ENCODE measurements around the gene CDR2L. TPM values are rescaled to one million over a fixed set of nuclear protein-coding genes. Genes with fewer than 3 reads are reported as not detected.
A peak's percentile ranks its signal among the peaks of the same experiment; 100 is the strongest.

The CDR2L gene
- total RNA-seq, 1 experiment from 2014 or later: 31.0 TPM

DNA sequence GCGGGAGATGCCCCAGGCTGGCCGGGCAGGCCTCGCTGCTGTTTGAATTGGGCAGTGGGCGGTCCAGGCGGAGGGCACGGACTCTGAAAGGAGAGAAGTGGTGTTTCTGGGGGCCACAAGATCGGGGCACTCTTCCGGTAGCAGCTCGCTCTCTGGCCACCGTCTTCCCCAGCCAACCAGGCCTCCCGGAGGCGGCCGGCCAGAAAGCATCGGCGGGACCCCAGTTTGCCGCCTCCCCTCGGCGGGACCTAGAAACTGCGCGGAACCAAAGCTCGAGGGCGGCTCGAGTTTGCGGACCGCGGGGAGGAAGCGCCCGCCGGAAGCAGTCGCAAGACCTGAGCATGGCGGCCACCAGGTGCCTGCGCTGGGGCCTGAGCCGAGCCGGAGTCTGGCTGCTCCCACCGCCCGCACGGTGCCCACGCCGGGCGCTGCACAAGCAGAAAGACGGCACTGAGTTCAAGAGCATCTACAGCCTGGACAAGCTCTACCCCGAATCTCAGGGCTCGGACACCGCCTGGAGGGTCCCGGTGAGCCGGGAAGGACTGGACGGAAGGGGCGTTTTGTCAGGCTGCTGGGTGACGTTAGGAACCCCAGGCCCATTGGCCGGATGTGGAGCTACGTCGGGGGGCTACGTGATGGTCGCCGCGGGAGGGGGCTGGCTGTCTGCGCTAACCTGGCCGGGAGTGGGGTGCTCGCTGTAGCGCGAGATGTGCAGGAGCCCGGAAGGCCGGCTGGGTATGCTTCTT is 25.1 kb downstream of the CDR2L start, which contains the start of gene MRPL58 (continued):
- TF ChIP-seq CBFB (CRISPR knock-in tag; IDR thresholded peaks at IDR 0.05; ENCODE audit: low read depth) (peak; percentile 88; the same call in 1 of the 2 replicates), CREB1 (CRISPR knock-in tag; IDR thresholded peaks at IDR 0.05) (0 out of 2 replicates have a peak, but pooled peaks have one; percentile 54), CREM (CRISPR knock-in tag; IDR thresholded peaks at IDR 0.05) (peak; percentile 83; the same call in 1 of the 2 replicates)
- TF ChIP-seq, protein P1, sequence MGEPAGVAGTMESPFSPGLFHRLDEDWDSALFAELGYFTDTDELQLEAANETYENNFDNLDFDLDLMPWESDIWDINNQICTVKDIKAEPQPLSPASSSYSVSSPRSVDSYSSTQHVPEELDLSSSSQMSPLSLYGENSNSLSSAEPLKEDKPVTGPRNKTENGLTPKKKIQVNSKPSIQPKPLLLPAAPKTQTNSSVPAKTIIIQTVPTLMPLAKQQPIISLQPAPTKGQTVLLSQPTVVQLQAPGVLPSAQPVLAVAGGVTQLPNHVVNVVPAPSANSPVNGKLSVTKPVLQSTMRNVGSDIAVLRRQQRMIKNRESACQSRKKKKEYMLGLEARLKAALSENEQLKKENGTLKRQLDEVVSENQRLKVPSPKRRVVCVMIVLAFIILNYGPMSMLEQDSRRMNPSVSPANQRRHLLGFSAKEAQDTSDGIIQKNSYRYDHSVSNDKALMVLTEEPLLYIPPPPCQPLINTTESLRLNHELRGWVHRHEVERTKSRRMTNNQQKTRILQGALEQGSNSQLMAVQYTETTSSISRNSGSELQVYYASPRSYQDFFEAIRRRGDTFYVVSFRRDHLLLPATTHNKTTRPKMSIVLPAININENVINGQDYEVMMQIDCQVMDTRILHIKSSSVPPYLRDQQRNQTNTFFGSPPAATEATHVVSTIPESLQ (CRISPR knock-in tag; IDR thresholded peaks at IDR 0.05): no peak

DNA sequence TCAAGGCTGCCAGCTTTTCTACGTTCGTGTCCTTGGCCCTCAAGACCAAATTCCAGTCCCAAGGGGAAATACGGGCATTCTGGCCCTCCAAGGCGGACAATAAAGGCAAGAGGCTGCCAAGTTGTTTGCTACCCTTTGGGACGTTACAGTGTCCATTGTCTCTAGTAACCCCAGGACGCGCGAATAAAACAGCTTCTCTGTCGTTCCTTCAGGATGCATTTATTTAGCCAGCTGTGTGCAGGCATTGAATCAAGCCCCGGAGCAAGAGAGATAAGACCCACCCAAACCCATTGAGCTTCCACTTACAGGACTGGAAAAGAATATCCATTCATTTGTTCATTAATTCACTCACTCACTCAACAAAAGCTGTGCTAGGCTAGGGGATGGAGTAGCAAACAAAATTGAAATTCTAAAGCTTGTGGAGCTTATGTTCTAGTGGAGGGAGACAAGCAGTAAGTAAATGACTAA is 25.7 kb downstream of the CDR2L start:
- TF ChIP-seq ZNF138 (CRISPR knock-in tag; conservative IDR thresholded peaks at IDR 0.05) (no peak), SMAD3 (CRISPR knock-in tag; IDR thresholded peaks at IDR 0.05; ENCODE audit: borderline replicate concordance) (no peak), EMX1 (CRISPR knock-in tag; IDR thresholded peaks at IDR 0.05) (0 out of 2 replicates have a peak, but pooled peaks have one; percentile 29)
- TF ChIP-seq, protein P2, sequence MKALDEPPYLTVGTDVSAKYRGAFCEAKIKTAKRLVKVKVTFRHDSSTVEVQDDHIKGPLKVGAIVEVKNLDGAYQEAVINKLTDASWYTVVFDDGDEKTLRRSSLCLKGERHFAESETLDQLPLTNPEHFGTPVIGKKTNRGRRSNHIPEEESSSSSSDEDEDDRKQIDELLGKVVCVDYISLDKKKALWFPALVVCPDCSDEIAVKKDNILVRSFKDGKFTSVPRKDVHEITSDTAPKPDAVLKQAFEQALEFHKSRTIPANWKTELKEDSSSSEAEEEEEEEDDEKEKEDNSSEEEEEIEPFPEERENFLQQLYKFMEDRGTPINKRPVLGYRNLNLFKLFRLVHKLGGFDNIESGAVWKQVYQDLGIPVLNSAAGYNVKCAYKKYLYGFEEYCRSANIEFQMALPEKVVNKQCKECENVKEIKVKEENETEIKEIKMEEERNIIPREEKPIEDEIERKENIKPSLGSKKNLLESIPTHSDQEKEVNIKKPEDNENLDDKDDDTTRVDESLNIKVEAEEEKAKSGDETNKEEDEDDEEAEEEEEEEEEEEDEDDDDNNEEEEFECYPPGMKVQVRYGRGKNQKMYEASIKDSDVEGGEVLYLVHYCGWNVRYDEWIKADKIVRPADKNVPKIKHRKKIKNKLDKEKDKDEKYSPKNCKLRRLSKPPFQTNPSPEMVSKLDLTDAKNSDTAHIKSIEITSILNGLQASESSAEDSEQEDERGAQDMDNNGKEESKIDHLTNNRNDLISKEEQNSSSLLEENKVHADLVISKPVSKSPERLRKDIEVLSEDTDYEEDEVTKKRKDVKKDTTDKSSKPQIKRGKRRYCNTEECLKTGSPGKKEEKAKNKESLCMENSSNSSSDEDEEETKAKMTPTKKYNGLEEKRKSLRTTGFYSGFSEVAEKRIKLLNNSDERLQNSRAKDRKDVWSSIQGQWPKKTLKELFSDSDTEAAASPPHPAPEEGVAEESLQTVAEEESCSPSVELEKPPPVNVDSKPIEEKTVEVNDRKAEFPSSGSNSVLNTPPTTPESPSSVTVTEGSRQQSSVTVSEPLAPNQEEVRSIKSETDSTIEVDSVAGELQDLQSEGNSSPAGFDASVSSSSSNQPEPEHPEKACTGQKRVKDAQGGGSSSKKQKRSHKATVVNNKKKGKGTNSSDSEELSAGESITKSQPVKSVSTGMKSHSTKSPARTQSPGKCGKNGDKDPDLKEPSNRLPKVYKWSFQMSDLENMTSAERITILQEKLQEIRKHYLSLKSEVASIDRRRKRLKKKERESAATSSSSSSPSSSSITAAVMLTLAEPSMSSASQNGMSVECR (CRISPR knock-in tag; IDR thresholded peaks at IDR 0.05; ENCODE audit: borderline replicate concordance): no peak
- TF ChIP-seq, protein P3, sequence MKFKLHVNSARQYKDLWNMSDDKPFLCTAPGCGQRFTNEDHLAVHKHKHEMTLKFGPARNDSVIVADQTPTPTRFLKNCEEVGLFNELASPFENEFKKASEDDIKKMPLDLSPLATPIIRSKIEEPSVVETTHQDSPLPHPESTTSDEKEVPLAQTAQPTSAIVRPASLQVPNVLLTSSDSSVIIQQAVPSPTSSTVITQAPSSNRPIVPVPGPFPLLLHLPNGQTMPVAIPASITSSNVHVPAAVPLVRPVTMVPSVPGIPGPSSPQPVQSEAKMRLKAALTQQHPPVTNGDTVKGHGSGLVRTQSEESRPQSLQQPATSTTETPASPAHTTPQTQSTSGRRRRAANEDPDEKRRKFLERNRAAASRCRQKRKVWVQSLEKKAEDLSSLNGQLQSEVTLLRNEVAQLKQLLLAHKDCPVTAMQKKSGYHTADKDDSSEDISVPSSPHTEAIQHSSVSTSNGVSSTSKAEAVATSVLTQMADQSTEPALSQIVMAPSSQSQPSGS (CRISPR knock-in tag; IDR thresholded peaks at IDR 0.05; ENCODE audit: borderline replicate concordance, low read depth): 0 out of 2 replicates have a peak, but pooled peaks have one; percentile 2
- TF ChIP-seq, protein P1 (CRISPR knock-in tag; IDR thresholded peaks at IDR 0.05): no peak
- ATAC-seq (no peak), DNase-seq (ENCODE audit: low spot score) (no peak)
- H3K27ac Mint-ChIP-seq: peak overlapping the region; percentile 84
- peaks cover 10% of the 10 kb centered on the region for H3K36me3 Mint-ChIP-seq
- CTCF ChIA-PET: interaction anchor here (0.6 to 7.0 kb wide), 34 partner anchors 10 to 258 kb away, joined by 3 to 139 read pairs (median 6); partner anchors contain the start of genes ATP5PD, CDR2L, FDXR and HID1
- no peaks in the 10 kb centered on the region for H3K27me3 Mint-ChIP-seq (ENCODE audit: low read depth)
- peaks cover 26% of the 10 kb centered on the region for H3K4me1 Mint-ChIP-seq
- peak overlapping the region; percentile 73 for H3K4me3 Mint-ChIP-seq
- H3K9me3 Mint-ChIP-seq: no peaks in the 10 kb centered on the region
- POLR2A ChIA-PET: interaction anchor here (0.6 to 3.5 kb wide), 13 partner anchors 15 to 196 kb away, joined by 3 to 30 read pairs (median 6); partner anchors contain the start of genes CDR2L, FDXR, HID1 and KCTD2

DNA sequence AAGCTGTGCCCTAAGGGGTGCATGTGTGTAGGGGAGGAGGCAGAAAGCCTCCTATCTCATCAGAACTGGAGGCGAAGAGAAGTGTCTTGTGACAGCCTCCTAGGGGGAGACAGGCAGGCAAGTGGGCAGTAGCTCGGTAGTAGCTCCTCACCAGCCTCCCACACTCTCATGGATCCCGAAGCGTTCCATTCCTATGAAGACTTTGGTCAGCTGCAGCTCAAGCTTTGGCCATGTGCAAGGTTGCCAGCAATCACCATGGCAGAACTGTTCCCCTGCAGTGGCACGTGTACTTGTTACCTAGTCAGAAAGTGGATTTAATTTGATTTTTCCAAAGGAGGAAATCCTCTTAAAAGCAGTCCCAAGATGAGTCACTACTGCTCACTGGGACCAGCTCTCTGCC is 31.7 kb downstream of the CDR2L start:
- ATAC-seq: no peak
- no peak for DNase-seq (ENCODE audit: low spot score)
- Mint-ChIP-seq H3K4me1 (no peaks in the 10 kb centered on the region), H3K36me3 (peaks cover 35% of the 10 kb centered on the region), H3K4me3 (no peak overlapping the region), H3K9me3 (no peaks in the 10 kb centered on the region), H3K27me3 (ENCODE audit: low read depth) (no peaks in the 10 kb centered on the region), H3K27ac (no peak overlapping the region)
- POLR2A ChIA-PET: no interaction called here
- CTCF ChIA-PET: interaction anchor here (0.8 to 1.3 kb wide), 3 partner anchors 16 to 61 kb away, joined by 3 to 10 read pairs (median 3); no protein-coding TSS in a partner anchor
- TF ChIP-seq EMX1 (CRISPR knock-in tag; IDR thresholded peaks at IDR 0.05): no peak
- TF ChIP-seq, protein P4, sequence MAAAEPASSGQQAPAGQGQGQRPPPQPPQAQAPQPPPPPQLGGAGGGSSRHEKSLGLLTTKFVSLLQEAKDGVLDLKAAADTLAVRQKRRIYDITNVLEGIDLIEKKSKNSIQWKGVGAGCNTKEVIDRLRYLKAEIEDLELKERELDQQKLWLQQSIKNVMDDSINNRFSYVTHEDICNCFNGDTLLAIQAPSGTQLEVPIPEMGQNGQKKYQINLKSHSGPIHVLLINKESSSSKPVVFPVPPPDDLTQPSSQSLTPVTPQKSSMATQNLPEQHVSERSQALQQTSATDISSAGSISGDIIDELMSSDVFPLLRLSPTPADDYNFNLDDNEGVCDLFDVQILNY (CRISPR knock-in tag; IDR thresholded peaks at IDR 0.05): no peak
- TF ChIP-seq, protein P5, sequence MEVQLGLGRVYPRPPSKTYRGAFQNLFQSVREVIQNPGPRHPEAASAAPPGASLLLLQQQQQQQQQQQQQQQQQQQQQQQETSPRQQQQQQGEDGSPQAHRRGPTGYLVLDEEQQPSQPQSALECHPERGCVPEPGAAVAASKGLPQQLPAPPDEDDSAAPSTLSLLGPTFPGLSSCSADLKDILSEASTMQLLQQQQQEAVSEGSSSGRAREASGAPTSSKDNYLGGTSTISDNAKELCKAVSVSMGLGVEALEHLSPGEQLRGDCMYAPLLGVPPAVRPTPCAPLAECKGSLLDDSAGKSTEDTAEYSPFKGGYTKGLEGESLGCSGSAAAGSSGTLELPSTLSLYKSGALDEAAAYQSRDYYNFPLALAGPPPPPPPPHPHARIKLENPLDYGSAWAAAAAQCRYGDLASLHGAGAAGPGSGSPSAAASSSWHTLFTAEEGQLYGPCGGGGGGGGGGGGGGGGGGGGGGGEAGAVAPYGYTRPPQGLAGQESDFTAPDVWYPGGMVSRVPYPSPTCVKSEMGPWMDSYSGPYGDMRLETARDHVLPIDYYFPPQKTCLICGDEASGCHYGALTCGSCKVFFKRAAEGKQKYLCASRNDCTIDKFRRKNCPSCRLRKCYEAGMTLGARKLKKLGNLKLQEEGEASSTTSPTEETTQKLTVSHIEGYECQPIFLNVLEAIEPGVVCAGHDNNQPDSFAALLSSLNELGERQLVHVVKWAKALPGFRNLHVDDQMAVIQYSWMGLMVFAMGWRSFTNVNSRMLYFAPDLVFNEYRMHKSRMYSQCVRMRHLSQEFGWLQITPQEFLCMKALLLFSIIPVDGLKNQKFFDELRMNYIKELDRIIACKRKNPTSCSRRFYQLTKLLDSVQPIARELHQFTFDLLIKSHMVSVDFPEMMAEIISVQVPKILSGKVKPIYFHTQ (CRISPR knock-in tag; IDR thresholded peaks at IDR 0.05): no peak
- no peak for TF ChIP-seq ZNF263 (CRISPR knock-in tag; IDR thresholded peaks at IDR 0.05; ENCODE audit: low read depth)
- TF ChIP-seq ZNF121 (CRISPR knock-in tag; IDR thresholded peaks at IDR 0.05): no peak
- no peak for TF ChIP-seq JUN (CRISPR knock-in tag; IDR thresholded peaks at IDR 0.05)
- TF ChIP-seq RELA (CRISPR knock-in tag; IDR thresholded peaks at IDR 0.05; ENCODE audit: borderline replicate concordance): no peak

Data from WTC11 (cell line).